ENCODE measurements around the gene TSPAN5. TPM values are rescaled to one million over a fixed set of nuclear protein-coding genes. Genes with fewer than 3 reads are reported as not detected.

Gene TSPAN5
- total and polyA plus RNA-seq, 10 donors = 4.6 to 33.6 (median 22.9) TPM

- intact Hi-C loops (cut with DNase I; ENCODE audit: low total_unique reads) = no loop called here
- peak overlapping the region in 2 of 8 donors; percentile 43 to 44 for H3K27ac ChIP-seq
- H3K9me3 ChIP-seq = no peaks in the 10 kb centered on the region
- no peaks in the 10 kb centered on the region for H3K36me3 ChIP-seq
- TF ChIP-seq POLR2A (IDR thresholded peaks at IDR 0.05) = no peak
- TF ChIP-seq CTCF (IDR thresholded peaks at IDR 0.05 in 8 of 11, conservative IDR thresholded peaks at IDR 0.05 in 3 of 11) = no peak
- TF ChIP-seq POLR2AphosphoS5 (IDR thresholded peaks at IDR 0.05) = no peak
- H3K4me3 ChIP-seq = no peak overlapping the region
- peaks cover 0 to 46% (median 19%) of the 10 kb centered on the region in 6 donors for H3K4me1 ChIP-seq
- H3K27me3 ChIP-seq (replicated peaks in 1 of 7) = no peaks in the 10 kb centered on the region
- no peak for DNase-seq
- 83 to 91% (median 90%) methylated on average over 3 of the region's 3 CpGs for WGBS, 5 donors
Observed at GRCh38 chr4:98615991-98616390, 42.4 kb downstream of the TSPAN5 start.

GRCh38 chr4:98614662-98615061 is 43.7 kb downstream of the TSPAN5 start:
- Histone ChIP-seq H3K27me3 (replicated peaks in 1 of 7) (no peaks in the 10 kb centered on the region), H3K36me3 (no peaks in the 10 kb centered on the region), H3K9me3 (no peaks in the 10 kb centered on the region), H3K4me3 (no peak overlapping the region), H3K27ac (no peak overlapping the region), H3K4me1 (peaks cover 0 to 46% (median 19%) of the 10 kb centered on the region in 6 donors)
- TF ChIP-seq POLR2A (IDR thresholded peaks at IDR 0.05) (no peak), POLR2AphosphoS5 (IDR thresholded peaks at IDR 0.05) (no peak), CTCF (IDR thresholded peaks at IDR 0.05 in 8 of 11, conservative IDR thresholded peaks at IDR 0.05 in 3 of 11) (no peak)
- 66 to 96% (median 86%) methylated on average over 4 of the region's 4 CpGs for WGBS, 5 donors
- DNase-seq = no peak
- intact Hi-C loops (cut with DNase I; ENCODE audit: low total_unique reads) = no loop called here

- no peak for DNase-seq
Observed at GRCh38 chr4:98614094-98614493, 44.3 kb downstream of the TSPAN5 start.

More at GRCh38 chr4:98614094-98614493, 44.3 kb downstream of the TSPAN5 start:
- H3K36me3 ChIP-seq = no peaks in the 10 kb centered on the region
- H3K27ac ChIP-seq = no peak overlapping the region
- H3K4me3 ChIP-seq = no peak overlapping the region
- intact Hi-C loops (cut with DNase I; ENCODE audit: low total_unique reads) = no loop called here
- WGBS, 5 donors = 92 to 100% (median 98%) methylated on average over 3 of the region's 3 CpGs
- no peaks in the 10 kb centered on the region for H3K9me3 ChIP-seq
- TF ChIP-seq POLR2AphosphoS5 (IDR thresholded peaks at IDR 0.05) (no peak), CTCF (IDR thresholded peaks at IDR 0.05 in 8 of 11, conservative IDR thresholded peaks at IDR 0.05 in 3 of 11) (no peak), POLR2A (IDR thresholded peaks at IDR 0.05) (no peak)
- peaks cover 0 to 48% (median 19%) of the 10 kb centered on the region in 6 donors for H3K4me1 ChIP-seq
- H3K27me3 ChIP-seq (replicated peaks in 1 of 7) = no peaks in the 10 kb centered on the region
